HCEC 1CT (cell line): ENCODE results near the gene EPHA4.
A peak's percentile ranks its signal among the peaks of the same experiment; 100 is the strongest.

ENCODE experiments used
- DNase-seq: peaks from one replicate; pipeline ENCODE4 v3.0.0-alpha.2; 2017

Gene EPHA4

DNA sequence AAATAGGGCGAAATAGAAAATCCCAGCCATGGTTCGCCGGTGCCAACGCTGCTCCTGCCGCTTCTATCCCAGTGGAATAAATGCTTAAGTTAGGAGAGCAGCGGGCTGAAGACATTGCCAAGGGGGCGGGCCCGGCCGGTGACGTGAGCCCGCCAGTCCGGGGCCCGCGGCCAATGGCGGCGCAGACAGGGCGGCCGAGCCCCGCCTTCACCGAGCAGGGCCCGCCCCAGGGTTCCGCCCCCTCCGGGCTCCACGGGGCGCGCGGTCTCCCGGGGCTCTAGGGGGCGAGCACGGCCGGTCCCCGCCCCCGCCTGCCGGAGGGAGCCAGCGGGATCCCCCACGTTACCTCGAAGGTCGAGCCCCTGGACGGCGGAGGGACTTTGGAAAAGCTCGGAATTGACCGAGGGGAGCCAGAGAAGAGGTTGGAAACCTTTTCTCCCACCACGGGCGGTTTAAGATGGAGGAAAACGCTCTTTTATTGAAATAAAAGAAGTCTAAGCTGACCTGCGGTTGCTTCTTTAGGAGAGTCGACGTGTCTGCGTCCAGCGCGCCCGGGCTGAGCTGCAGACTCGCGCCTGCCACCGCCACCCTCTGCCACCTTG lies at the start of gene EPHA4:
Gene EPHA4 (minus strand): TSS at position 86 of the 602 bp plus-strand sequence. CDS start 56 bp downstream, at position 30.
- DNase-seq: peak; percentile 83

DNA sequence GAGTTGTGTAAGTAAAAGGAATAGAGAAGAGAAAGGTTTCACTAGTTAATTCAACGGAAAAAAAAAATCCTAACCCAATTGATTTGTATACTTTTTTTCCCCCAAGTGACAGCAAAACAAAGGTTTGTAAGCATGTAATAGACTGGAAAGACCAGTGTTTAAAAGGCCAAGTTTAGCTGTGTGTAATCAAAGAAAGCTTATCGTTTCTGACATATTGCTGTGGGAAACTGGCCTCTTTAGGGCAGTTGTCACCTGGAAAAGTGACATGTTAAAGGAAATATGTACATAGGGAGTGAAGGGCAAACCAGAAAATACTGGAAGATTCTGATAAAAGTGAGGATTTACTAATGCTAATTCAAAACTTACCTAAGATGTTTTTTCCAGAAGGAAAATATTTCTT lies 45.9 kb upstream of the EPHA4 start:
- no peak for DNase-seq

DNA sequence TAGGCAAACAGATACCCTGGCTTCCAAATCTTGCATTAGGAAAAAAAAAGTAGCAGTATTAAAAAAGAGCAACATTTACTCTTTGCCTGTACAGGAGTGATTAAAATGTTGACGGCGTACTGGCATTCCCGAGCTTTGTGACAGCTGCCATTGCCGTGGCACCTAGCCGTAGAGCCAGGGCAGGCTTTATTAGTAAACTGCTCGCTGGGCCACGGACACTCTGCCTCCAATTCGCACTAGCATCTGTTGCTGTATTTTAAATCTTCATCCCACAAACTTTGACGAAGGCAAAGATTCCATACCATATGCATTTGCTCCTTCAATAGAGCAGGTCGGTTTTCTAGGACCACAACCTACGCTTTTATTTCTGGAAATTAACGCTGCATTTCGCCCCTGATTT lies 44.5 kb upstream of the EPHA4 start:
- DNase-seq: no peak

DNA sequence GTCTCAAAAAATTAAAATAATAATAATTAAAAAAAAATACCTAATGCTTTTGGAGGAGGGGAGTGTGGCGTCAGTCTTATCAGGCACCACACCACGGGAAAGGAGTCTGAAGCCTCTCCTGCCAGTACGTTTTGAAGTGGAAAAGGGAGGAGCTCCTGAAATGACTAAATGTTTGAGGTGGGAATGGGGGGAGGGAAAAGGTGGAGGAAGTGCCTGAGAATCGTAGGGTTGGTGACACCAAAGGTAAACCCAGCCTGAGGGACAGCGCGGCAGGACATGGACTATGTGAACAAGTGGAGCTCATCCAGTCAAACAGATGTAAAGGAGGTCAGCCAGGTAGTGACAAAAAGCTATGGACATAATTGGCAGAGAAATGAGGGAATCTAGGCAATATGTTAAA lies 42.2 kb upstream of the EPHA4 start:
- DNase-seq: no peak

DNA sequence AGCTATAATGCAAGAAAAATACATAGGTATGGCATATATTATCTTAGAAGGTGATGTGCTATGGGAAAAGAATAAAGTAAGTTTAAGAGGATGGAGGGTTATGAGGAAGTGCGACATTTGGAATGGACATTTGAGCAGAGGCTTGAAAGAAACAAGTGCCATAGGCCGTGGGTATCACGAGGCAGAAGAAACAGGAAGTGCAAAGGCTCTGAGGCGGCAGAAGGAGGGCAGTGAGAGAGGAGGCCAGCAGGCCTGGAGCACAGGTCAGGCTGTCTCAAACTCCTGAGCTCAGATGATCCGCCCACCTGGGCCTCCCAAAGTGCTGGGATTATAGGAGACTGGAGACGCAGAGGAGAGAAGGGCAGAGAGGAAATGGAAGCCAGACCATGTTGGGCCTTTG lies 40.7 kb upstream of the EPHA4 start:
- DNase-seq: no peak

DNA sequence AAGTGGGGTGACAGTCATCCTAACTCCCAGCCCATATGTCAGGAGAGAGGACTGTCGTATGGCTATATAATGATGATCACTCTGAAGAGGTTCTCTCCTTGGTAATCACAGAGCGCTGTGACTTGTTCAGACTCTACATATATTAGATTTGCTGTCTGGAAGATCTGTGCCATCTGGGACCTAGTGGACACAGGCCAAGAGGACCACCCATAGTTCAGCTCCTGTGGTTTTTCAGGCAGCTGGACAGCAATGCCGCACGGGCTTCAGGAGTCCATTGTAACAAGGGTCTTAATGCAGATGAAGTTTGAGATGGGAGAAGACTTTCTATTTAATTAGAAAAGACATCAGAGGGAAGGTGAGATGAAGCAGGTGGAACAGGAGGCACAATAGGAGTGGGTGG lies 40.1 kb upstream of the EPHA4 start:
- no peak for DNase-seq

DNA sequence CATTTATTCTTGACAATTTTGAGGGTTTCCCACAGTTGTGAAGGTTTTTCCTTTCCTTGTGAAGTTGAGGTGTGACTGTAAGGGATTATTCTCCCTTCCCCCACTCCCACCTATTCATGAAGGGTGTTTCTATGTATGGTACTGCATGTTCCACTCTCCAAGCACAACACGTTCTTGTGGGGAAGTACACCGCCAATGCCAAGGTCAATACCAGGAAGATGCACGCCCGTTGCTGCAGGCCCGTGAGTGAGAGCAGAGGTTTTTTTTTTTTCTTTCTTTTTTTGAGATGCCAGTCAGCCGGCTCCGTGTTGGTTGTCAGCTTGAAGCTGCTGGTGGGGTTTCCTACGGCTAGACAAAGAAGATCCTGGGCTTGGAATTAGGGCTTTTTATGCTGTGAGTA lies 38.6 kb upstream of the EPHA4 start:
- DNase-seq: no peak

DNA sequence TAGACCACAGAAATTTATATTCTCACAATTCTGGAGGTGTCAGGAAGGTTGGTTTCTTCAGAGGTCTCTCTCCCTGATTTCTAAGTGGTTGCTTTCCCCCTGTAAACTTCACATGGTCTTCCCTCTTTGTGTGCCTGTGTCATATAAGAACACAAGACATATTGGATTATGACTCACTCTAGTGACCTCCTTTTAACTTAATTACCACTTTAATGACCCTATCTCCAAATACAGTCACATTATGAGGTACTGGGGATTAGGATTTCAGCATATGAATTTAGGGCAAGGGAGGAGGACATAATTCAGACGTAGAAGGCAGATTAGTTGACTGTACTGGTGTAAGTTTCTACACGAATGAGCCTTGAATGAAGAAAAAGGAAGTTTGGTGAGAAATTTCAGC lies 38.2 kb upstream of the EPHA4 start:
- no peak for DNase-seq

DNA sequence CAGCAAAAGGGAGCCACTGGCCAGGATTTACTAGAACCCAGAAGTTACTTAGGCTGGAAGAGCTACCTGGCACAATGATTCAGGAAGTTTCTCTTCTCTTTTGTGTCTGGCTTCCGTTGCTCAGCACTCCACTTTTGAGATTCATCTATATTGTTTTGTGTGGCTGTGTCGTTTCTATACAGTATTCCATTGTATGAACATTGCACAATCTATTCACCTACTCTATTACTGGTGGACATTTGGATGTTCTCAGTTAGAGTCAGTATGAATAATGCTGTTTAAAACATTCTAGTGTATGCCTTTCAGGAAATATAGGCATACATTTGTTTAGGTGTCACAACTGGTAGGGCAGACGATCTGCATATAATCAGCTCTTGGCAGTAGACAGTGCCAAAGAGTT lies 36.3 kb upstream of the EPHA4 start:
- DNase-seq: no peak

DNA sequence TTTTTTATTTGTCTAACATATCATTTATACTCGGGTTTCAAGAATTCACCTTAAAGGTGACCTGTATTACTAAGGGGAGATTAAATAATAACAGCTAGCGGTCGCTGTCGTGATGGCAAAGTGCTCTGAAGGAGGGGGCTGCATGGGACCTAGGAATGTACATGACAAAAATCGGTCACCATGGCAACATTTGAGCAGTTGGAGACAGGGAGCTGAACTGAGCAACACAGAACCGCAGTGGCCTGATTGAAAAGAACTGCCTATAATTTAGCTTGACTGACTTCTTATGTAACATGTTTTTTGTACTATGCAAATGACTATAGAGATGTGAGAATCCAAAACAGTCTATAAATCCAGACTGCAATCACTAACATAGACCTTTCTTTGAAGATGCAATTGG lies 34.3 kb upstream of the EPHA4 start:
- DNase-seq: no peak

DNA sequence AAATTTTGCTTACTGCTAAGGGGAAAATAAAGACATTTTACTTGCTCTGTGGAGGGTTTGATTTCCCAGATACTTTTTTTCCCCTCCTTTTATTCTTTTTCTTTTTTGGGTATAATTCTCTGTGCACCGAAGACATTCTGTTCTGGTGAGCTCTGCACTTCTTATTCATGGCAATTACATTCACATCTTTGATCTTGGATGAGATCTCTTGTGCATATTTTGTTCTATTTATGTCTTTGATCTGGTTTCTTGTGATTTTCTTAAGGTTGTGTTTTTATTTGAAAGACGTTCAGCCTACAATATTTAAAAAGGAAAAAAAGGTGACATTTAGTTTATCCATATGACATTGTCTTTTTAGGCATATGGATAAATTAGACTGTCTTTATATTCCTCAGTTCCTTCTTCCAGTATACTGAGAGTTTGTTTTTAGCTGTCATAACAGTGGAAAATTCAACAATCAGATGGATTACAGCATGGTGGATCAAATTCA lies 33.7 kb upstream of the EPHA4 start:
- no peak for DNase-seq

DNA sequence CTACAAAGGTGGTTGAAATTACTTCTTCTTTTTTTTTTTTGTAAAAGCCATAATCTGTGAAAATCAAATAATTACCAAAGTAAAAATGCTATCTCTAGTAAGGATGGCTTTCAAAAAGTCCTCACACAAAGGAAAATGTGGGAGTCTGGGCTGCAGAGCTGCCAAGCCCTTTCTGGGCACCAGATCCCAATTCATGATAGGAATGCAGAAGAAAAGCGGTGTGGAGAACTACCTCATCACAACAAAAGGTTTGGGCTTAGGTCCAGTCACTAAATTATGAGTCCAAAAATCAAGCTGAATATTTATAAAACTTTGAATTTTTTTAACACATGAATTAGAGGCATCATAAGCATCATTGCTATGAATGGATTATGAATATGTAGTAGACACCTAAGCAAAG lies 30.8 kb upstream of the EPHA4 start:
- no peak for DNase-seq

DNA sequence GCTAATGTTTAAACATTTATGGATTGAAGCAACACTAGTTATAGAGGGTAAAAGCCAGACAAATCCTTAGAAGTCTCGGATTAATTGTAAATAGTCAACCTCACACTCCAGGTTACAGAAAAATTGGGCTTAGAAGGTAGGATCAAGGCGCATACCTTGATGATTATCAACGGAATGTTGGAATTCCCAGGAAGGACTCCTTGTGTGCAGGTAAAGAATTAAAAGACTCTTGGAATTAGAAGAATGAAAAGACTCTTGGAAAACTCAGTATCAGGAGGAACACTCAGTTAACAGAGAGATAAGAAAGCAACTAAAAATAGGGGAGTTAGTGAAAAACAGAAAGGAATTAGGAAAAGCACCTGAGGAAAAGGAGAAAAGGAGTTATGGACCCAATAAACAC lies 29.3 kb upstream of the EPHA4 start:
- no peak for DNase-seq

DNA sequence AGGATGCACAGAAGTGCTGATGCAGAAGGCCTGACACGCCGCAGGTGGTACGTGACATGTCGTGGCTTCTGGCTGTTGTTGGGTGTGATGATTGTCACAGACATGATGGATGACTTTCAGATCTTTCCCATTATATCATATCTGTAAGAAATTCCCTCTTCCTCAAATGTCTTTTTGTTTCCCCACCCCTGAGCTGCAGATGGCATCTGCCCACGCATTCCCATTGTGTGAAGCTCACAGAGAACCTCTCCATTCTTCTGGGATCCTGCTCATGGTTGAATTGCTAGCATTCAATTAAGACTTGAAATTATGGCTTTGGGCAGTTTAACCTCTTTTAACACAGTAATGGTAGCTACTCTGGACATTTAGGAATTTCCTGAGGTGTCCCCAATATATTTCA lies 28.3 kb upstream of the EPHA4 start:
- DNase-seq: no peak

DNA sequence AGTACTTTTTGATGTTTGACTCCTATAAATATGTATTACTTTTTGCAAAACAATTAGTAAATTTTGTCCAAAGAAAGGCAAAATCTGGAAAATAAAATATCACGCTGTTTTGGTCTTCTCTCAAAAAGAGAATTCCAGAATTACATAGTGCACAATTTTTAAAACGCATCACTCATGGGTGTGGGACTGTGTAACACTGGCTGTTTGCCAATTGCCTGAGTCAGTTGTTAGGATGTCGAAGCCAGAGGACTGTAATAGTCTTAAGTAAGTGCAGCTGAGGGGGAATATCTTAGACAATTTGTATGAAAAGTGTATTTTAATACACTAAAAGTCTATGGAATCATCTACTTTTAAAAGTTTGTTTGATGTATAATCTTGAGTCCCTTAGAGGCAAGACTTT lies 24.1 kb upstream of the EPHA4 start:
- DNase-seq: peak; percentile 65

DNA sequence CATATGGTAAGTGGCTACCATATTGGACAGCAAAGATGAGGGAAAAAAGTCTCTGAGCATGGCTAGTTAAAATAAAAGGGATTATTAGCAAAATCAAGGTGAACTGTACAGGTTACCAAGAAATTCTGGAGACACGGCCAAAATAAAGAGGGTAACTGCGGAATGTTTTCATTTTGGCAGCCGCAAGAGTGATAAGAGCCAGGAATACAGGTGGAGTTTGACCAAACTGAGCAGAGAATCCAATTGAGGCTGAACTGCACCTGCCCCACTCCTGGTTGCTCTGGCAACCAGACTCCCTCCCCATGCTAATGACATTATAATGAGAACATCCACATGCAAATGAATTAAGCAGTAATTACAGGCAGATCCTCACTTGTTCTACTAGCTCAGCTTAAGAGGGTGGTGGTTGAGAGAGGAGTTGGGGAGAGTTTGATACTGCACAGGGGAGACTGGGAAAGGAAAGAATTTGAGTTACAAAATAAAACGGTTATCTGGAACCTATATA lies 18.8 kb upstream of the EPHA4 start:
- no peak for DNase-seq

DNA sequence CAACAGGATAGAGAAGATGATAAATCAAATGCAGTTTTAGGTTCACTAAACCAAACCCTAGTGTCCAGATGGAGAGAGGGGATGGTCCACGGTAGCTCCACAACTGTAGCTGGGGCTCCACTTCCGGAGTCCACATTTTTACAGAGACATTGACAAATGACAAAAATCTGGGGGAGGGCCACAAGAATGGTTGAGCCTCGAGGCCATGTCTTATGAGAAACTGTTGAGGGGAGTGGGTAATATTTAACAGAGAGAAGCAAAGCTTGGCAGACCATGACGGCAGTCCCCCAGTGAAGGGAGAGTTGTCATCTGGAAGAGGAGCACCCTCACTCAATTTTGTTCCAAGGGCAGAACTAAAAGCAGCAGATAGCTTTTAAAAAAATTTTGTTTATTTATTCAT lies 17.6 kb upstream of the EPHA4 start:
- no peak for DNase-seq

DNA sequence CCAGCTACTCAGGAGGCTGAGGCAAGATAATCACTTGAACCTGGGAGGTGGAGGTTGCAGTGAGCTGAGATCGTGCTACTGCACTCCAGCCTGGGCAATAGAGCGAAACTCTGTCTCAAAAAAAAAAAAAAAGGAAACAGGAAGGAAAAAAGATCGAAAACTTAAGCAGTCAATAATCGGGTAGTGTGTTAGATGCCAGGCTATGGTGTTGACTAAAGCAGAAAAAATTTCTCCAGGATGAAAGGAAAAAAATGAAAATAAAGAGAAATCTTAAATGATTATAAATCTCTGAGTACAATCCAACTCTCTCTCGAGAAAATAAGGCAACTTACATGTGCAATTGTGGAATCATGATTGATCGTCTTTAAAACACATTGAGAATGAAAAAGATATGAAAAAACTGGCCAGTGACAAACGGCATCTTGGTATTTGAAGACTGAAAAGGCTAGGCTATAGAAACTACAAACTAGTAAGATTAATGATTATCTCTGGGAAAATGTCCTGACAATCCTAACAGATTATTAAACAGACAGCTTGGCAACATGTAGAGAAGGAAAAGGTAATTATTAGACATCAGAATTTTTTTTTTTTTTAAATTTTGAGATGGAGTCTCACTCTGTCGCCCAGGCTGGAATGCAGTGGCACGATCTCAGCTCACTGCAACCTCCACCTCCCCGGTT lies 16.3 kb upstream of the EPHA4 start:
- DNase-seq: no peak

DNA sequence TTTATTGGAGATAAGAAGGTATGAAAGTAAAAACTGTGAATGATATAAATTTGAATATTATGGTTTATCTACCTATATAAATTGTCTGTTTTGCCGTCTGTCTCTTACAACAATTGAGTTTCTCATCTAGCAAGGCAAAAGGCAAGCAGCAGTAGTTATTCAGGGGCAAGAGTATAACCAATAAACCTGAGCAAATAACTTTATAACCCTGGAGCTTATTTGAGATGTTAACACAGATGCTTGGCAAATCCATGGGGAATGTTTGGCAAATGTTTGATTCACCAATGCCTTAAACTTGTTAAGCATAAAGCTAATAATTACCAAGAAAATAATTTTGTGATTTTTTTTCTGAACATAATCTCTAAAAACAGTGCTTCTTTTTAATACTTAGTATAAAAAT lies 9.9 kb upstream of the EPHA4 start:
- no peak for DNase-seq

DNA sequence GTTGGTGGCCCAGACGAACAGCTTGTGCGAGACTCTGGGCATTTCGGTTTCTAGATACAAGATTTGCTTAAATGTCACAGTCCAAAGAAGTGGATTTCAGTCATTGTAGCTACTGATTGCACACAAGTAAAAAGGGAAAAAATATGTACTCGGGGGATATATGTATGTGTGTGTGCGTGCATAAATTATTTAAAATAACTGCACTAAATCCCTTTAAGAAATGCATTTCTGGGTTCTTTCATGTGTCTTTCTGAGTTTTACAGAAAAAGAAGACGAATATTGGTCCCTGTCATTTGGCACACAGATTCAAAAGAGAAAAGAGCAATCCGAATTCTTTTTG lies 2.1 kb upstream of the EPHA4 start:
- DNase-seq: no peak

DNA sequence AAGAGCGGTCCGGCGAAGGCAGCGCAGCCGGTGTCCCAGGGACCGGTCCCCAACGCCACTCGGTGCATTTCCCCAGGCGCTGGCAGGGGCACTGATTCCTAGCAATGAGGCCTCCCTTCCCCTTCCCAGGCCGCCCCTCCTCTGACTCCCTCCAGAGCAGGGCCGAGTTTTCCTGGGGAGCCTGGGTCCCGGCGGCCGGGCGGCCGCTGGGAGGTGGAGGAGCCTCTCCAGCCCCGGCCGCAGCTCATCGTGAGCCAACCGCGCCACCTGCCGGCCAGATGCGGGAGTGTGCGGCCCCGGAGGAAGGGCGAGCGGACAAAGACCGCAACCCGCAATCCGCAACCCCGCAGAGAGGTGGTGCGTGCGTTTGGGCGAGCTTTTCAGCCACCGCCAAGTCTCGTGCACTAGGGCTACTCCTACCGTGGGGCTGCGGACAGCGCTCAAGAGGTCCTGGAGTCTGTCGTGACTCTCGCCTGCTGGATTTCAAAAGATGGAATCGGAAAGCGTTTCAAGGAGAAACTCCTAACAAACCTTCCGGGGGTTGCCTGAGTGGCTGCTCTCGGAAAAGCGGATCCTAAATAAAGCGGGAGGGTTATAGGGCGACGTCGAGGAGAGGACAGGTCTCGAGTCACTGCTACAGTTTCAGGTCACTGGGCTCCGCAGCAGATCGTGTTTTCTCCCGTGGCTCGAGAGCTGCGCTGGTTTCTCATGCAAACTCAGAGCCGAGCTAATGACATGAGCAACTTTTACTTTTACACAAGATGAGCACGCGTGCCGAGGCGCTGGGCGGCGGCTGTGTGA lies 1.5 kb upstream of the EPHA4 start:
- peak; percentile 70 for DNase-seq

DNA sequence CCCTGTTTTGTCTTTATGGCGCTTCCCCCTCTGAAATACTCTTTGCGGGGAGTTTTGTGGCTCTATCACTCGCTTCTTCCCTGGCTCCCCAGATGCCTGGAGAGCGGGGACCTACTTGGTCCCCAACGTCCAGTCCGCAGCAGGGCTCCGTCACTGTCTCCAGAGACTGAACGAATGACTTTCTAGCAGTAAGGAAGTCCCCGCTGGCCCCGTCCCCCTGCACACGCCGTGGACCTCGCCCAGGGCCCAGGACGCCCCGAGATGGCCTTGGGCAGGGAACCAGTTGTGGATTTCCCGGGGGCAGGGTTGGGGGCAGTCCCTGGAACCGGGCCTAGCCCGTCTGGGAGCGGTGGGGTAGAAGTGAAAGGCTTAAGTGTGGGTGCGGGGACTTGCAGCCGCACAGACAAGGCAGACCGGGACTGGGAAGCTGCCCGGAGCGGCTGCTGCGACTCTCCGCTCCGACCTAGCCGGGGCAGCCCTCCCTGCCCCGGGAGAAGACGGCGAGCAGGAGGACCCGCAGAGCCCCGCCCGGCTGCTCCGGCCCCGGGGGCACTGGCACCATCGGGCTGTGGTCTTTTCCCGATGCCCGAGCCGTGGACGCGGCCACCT lies 821 bp upstream of the EPHA4 start:
- DNase-seq: peak; percentile 20

DNA sequence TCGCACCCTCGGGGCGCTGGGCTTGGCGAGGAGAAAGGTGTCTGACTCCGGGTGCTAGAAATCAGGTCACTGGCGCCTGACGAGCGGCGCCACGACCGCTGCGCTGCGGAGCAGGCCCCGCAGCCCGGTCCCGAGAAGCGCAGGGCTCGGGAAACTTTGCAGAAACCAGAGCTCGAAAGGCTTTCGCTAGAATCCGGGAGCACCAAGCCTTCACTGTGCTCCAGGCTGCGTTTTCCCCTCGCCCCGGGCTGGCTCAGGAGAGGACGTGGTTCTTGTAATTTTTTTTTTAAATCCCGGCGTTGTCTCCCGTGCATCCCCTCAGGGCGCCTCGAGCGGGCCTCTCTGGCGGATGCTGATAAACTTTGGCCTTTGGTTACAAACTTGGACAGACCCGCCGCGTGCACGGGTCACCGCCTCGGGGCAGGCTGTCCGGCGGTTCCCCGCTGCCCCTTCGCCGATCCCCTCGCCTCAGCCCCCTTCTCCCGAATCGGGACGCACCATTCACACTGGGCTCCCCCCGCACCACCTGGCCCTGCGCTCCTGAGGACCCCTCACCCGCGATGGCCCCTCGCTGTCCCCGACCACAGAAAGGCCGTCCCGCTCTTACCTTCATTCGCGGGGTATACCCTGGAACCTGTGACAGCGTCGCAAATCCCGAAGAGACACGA lies 419 bp downstream of the EPHA4 start:
- DNase-seq: peak; percentile 17
